KOPT-K1 (cell line): ENCODE data around the gene RTN4RL1.

ENCODE experiments used
- H3K27ac ChIP-seq: fragments of 200-600 bp; sonication (generic); 2 replicates; pipeline ENCODE4 v1.5.1; 2016; ENCODE audit warnings: antibody characterized with exemption, mild to moderate bottlenecking, low read depth, low read length; ENCODE audit not compliant: poor library complexity, severe bottlenecking
- H3K36me3 ChIP-seq: fragments of 200-600 bp; sonication (generic); 2 replicates; pipeline ENCODE4 v1.5.1; 2017; ENCODE audit warnings: antibody characterized with exemption, mild to moderate bottlenecking, low read length, moderate library complexity; ENCODE audit not compliant: insufficient read depth
- H3K9me3 ChIP-seq: fragments of 200-600 bp; sonication (generic); 2 replicates; pipeline ENCODE4 v1.5.1; 2017; ENCODE audit warnings: antibody characterized with exemption, low read length, mild to moderate bottlenecking; ENCODE audit not compliant: insufficient read depth, poor library complexity, severe bottlenecking

Gene RTN4RL1, protein sequence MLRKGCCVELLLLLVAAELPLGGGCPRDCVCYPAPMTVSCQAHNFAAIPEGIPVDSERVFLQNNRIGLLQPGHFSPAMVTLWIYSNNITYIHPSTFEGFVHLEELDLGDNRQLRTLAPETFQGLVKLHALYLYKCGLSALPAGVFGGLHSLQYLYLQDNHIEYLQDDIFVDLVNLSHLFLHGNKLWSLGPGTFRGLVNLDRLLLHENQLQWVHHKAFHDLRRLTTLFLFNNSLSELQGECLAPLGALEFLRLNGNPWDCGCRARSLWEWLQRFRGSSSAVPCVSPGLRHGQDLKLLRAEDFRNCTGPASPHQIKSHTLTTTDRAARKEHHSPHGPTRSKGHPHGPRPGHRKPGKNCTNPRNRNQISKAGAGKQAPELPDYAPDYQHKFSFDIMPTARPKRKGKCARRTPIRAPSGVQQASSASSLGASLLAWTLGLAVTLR

GRCh38 chr17:2025220-2025621, at the start of gene RTN4RL1:
Gene RTN4RL1 (minus strand): TSS chr17:2025334. CDS start chr17:2024865, 469 bp downstream.
- H3K9me3 ChIP-seq, result no peaks in the 10 kb centered on the region
- H3K27ac ChIP-seq, result no peak within 1 kb of the TSS
- H3K36me3 ChIP-seq, result no peaks in the 10 kb centered on the region

- H3K9me3 ChIP-seq, result no peaks in the 10 kb centered on the region
- peaks cover 77% of the 10 kb centered on the region for H3K36me3 ChIP-seq
- H3K27ac ChIP-seq, result no peak overlapping the region
These were observed 49.8 kb upstream of the RTN4RL1 start for GRCh38 chr17:2074919-2075318.

GRCh38 chr17:2071455-2072281, 46.5 kb upstream of the RTN4RL1 start:
- Histone ChIP-seq H3K9me3 (no peaks in the 10 kb centered on the region), H3K36me3 (peaks cover 53% of the 10 kb centered on the region), H3K27ac (peak overlapping the region; percentile 93)

- Histone ChIP-seq H3K36me3 (peaks cover 53% of the 10 kb centered on the region), H3K27ac (peak overlapping the region; percentile 93)
These were observed 45.9 kb upstream of the RTN4RL1 start for GRCh38 chr17:2071024-2071385.

GRCh38 chr17:2070241-2071023, 45.3 kb upstream of the RTN4RL1 start:
- peak overlapping the region; percentile 93 for H3K27ac ChIP-seq
- no peaks in the 10 kb centered on the region for H3K9me3 ChIP-seq
- peaks cover 54% of the 10 kb centered on the region for H3K36me3 ChIP-seq

More at GRCh38 chr17:2071024-2071385, 45.9 kb upstream of the RTN4RL1 start:
- no peaks in the 10 kb centered on the region for H3K9me3 ChIP-seq

- peak overlapping the region; percentile 93 for H3K27ac ChIP-seq
- H3K36me3 ChIP-seq, result peaks cover 64% of the 10 kb centered on the region
These were observed 43.5 kb upstream of the RTN4RL1 start for GRCh38 chr17:2068519-2069051.

DNA sequence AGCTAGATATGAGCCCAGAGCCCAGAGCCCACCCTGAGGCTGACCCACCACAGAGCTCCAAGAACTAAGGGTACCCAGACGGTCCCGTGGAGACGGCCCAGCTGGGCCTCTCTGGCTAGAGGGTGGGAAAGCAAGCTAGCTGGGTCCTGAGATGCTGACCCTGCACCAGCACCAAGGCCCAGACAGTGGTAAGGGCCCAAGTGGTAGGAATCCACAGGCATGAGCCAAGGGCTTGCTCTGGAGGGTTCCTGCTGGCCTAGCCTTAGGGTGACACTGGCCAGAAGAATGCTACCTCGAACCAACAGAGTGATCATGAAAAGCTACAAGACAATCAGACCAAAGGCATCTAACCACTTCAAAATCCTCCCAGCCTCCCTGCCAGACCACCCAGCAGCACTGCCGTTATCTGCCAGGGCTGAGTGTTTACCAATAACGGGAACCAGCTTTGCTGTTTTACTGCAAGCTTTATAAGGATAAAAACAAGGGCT, 42.9 kb upstream of the RTN4RL1 start:
- H3K27ac ChIP-seq, result peak overlapping the region; percentile 93
- peaks cover 69% of the 10 kb centered on the region for H3K36me3 ChIP-seq
- H3K9me3 ChIP-seq, result no peaks in the 10 kb centered on the region

More at GRCh38 chr17:2068519-2069051, 43.5 kb upstream of the RTN4RL1 start:
- H3K9me3 ChIP-seq, result no peaks in the 10 kb centered on the region

- H3K36me3 ChIP-seq, result peaks cover 70% of the 10 kb centered on the region
- peak overlapping the region; percentile 93 for H3K27ac ChIP-seq
- no peaks in the 10 kb centered on the region for H3K9me3 ChIP-seq
These were observed 42.5 kb upstream of the RTN4RL1 start for GRCh38 chr17:2067608-2068024.

DNA sequence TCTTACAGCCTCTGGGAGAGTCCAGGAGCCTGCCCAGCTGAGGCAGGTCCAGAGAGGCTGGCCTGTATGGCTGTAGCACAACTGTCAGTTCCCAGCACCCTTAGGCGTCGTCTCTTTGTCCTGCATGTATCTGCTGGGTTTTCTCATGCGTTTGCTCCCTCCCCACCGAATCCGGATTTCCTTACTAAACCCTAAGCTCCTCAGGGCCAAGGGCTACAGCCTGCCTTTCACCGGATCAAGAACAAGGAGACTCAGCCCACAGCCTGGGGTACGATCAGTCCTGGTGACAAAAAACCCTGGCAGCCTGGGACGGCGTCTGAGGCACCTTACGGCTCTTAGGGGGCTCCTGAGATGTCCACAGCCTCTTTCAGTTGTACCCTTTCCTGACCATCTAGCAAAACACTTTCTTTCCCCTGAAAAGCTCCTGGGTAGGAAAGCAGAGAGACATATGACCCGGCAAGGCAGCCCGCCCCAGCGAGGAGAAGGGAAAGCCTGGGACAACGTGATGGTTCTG, 42.0 kb upstream of the RTN4RL1 start:
- Histone ChIP-seq H3K9me3 (no peaks in the 10 kb centered on the region), H3K27ac (peak overlapping the region; percentile 93), H3K36me3 (peaks cover 70% of the 10 kb centered on the region)

DNA sequence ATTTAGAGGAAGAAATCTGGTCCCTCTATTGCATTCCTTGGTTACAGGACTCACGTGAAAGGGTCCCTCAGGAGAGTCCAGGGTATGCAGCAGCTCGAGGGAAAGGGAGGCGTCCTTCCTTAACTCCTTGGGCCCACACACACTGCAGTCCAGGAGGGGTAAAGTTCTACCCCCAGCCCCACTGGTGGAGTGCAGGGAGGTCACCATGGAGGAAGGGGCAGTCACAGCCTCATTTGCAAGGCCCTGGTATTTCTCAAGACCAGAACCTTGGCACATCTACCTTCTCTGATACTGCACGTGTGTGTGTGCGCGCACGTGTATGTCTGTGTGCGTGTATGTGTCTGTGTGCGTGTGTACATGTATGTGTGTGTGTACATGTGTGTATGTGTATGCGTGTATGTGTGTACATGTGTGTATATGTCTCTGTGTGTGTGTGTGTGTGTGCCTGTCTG, 40.8 kb upstream of the RTN4RL1 start:
- no peaks in the 10 kb centered on the region for H3K9me3 ChIP-seq
- H3K27ac ChIP-seq, result peak overlapping the region; percentile 93
- H3K36me3 ChIP-seq, result peaks cover 70% of the 10 kb centered on the region

GRCh38 chr17:2064980-2065785, 40.0 kb upstream of the RTN4RL1 start:
- peaks cover 73% of the 10 kb centered on the region for H3K36me3 ChIP-seq
- no peaks in the 10 kb centered on the region for H3K9me3 ChIP-seq
- peak overlapping the region; percentile 93 for H3K27ac ChIP-seq

- Histone ChIP-seq H3K36me3 (peaks cover 78% of the 10 kb centered on the region), H3K27ac (no peak overlapping the region), H3K9me3 (no peaks in the 10 kb centered on the region)
These were observed 39.4 kb upstream of the RTN4RL1 start for GRCh38 chr17:2064520-2064971.

DNA sequence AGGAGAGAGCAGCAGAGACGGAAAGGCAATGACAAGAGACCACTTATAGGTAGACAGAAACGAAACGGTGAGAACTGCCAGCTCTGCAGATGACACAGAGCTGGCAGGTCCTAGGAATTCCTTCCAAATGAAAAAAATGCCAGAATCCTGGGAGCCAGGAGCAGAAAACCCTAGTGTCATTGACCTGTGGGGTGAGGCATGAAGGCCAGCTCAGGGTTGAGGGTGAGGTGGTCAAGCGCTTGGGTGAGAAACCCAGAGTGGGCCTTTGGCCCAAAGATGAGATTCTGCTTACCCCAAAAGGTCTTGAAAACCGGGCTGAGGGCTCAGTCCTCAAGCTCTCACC, 39.0 kb upstream of the RTN4RL1 start:
- no peak overlapping the region for H3K27ac ChIP-seq
- H3K9me3 ChIP-seq, result no peaks in the 10 kb centered on the region
- H3K36me3 ChIP-seq, result peaks cover 78% of the 10 kb centered on the region
